SU-DHL-6 (cell line): ENCODE data around the gene SST.

ENCODE experiments used
- H2AFZ ChIP-seq: fragments of 200-600 bp; sonication (generic); 2 replicates; pipeline ENCODE4 v1.6.1; 2014; ENCODE audit warnings: low read depth, mild to moderate bottlenecking, moderate library complexity, mixed read lengths, antibody characterized with exemption, low read length; ENCODE audit not compliant: severe bottlenecking
- H3F3A ChIP-seq: fragments of 200-600 bp; shearing (Covaris generic); 2 replicates; pipeline ENCODE4 v1.6.0; 2016; ENCODE audit warnings: antibody characterized with exemption, mild to moderate bottlenecking; ENCODE audit not compliant: insufficient read depth
- H3K27ac ChIP-seq: fragments of 200-600 bp; sonication (generic); 2 replicates; pipeline ENCODE4 v1.5.1; 2016; ENCODE audit warnings: low read depth, mild to moderate bottlenecking, low read length, moderate library complexity, mixed read lengths
- H3K27me3 ChIP-seq: fragments of 200-600 bp; sonication (generic), shearing (Covaris generic); 2 replicates; pipeline ENCODE4 v1.6.0; 2014; ENCODE audit warnings: mild to moderate bottlenecking, low read length
- H3K36me3 ChIP-seq: fragments of 200-600 bp; sonication (generic); 2 replicates; pipeline ENCODE4 v1.6.1; 2014; ENCODE audit warnings: mild to moderate bottlenecking, low read length, mixed read lengths
- H3K4me2 ChIP-seq: fragments of 300-600, 200-600 bp; shearing (Covaris generic), sonication (generic); 2 replicates; pipeline ENCODE4 v1.6.0; 2014; ENCODE audit warnings: low read length, low read depth, mild to moderate bottlenecking; ENCODE audit not compliant: poor library complexity, severe bottlenecking
- H3K4me3 ChIP-seq: fragments of 200-600 bp; sonication (generic); 2 replicates; pipeline ENCODE4 v1.5.1; 2014; ENCODE audit warnings: antibody characterized with exemption, low read length, mild to moderate bottlenecking, mixed read lengths; ENCODE audit not compliant: insufficient read depth, poor library complexity, severe bottlenecking
- H3K79me2 ChIP-seq: fragments of 200-600 bp; sonication (generic); 2 replicates; pipeline ENCODE4 v1.6.1; 2014; ENCODE audit warnings: mild to moderate bottlenecking, low read length, moderate library complexity; ENCODE audit not compliant: insufficient read depth
- H3K9ac ChIP-seq: fragments of 200-600 bp; sonication (generic); 2 replicates; pipeline ENCODE4 v1.7.0; 2014; ENCODE audit warnings: mild to moderate bottlenecking, low read length
- H3K9me2 ChIP-seq: fragments of 200-600 bp; sonication (generic); replicated peaks from 2 replicates; pipeline ENCODE4 v1.6.1; 2014; ENCODE audit warnings: low read length; ENCODE audit not compliant: insufficient read depth
- H3K9me3 ChIP-seq: fragments of 200-600 bp; sonication (generic); 2 replicates; pipeline ENCODE4 v1.6.1; 2014; ENCODE audit warnings: low read length, mixed read lengths; ENCODE audit not compliant: insufficient read depth
- H4K20me1 ChIP-seq: fragments of 200-600 bp; sonication (generic); 2 replicates; pipeline ENCODE4 v1.6.1; 2014; ENCODE audit warnings: low read depth, mild to moderate bottlenecking, antibody characterized with exemption, low read length, moderate library complexity, mixed read lengths
- CTCF ChIP-seq: fragments of 200-600 bp; sonication (generic); IDR thresholded peaks from one replicate; pipeline ENCODE4 v1.5.1; 2017; ENCODE audit warnings: antibody characterized with exemption, mild to moderate bottlenecking, low read length, moderate library complexity; ENCODE audit not compliant: insufficient read depth, poor library complexity, severe bottlenecking
- EZH2phosphoT487 ChIP-seq: fragments of 200-600 bp; sonication (generic), shearing (Covaris generic); conservative IDR thresholded peaks from 2 replicates; pipeline ENCODE4 v1.6.1; 2018; ENCODE audit warnings: mild to moderate bottlenecking, antibody characterized with exemption, low read length, moderate library complexity, mixed read lengths

Gene SST

GRCh38 chr3:187689984-187690383 lies 19.8 kb upstream of the SST start:
- H3K27me3 ChIP-seq = no peaks in the 10 kb centered on the region

GRCh38 chr3:187686621-187687273 lies 16.6 kb upstream of the SST start:
- no peak overlapping the region for H3K4me2 ChIP-seq
- no peaks in the 10 kb centered on the region for H3K79me2 ChIP-seq
- H3K9ac ChIP-seq = no peak overlapping the region
- no peak overlapping the region for H2AFZ ChIP-seq
- H3F3A ChIP-seq = no peaks in the 10 kb centered on the region
- H3K9me2 ChIP-seq = no peaks in the 10 kb centered on the region
- no peaks in the 10 kb centered on the region for H3K36me3 ChIP-seq
- TF ChIP-seq CTCF = no peak
- no peak for TF ChIP-seq EZH2phosphoT487
- no peak overlapping the region for H3K27ac ChIP-seq
- no peak overlapping the region for H3K4me3 ChIP-seq
- H4K20me1 ChIP-seq = no peaks in the 10 kb centered on the region
- no peaks in the 10 kb centered on the region for H3K27me3 ChIP-seq
- no peaks in the 10 kb centered on the region for H3K9me3 ChIP-seq

More at GRCh38 chr3:187689984-187690383, 19.8 kb upstream of the SST start:
- no peaks in the 10 kb centered on the region for H3K9me3 ChIP-seq
- H3K36me3 ChIP-seq = no peaks in the 10 kb centered on the region
- TF ChIP-seq EZH2phosphoT487 (no peak), CTCF (no peak)
- H4K20me1 ChIP-seq = no peaks in the 10 kb centered on the region
- no peak overlapping the region for H3K9ac ChIP-seq
- H2AFZ ChIP-seq = no peak overlapping the region
- no peaks in the 10 kb centered on the region for H3K79me2 ChIP-seq
- no peak overlapping the region for H3K27ac ChIP-seq
- H3K4me3 ChIP-seq = no peak overlapping the region
- no peaks in the 10 kb centered on the region for H3K9me2 ChIP-seq
- H3K4me2 ChIP-seq = no peak overlapping the region
- H3F3A ChIP-seq = no peaks in the 10 kb centered on the region

GRCh38 chr3:187685948-187686347 lies 15.8 kb upstream of the SST start:
- Histone ChIP-seq H2AFZ (no peak overlapping the region), H3K4me2 (no peak overlapping the region), H3K36me3 (no peaks in the 10 kb centered on the region), H4K20me1 (no peaks in the 10 kb centered on the region), H3K9me3 (no peaks in the 10 kb centered on the region), H3K9ac (no peak overlapping the region), H3K27me3 (no peaks in the 10 kb centered on the region), H3K79me2 (no peaks in the 10 kb centered on the region), H3K4me3 (no peak overlapping the region), H3F3A (no peaks in the 10 kb centered on the region), H3K9me2 (no peaks in the 10 kb centered on the region), H3K27ac (no peak overlapping the region)
- TF ChIP-seq EZH2phosphoT487 (no peak), CTCF (no peak)
